ENCODE data around the gene BANK1.

- TF ChIP-seq EP300 (IDR thresholded peaks at IDR 0.05) (no peak), CTCF (IDR thresholded peaks at IDR 0.05) (no peak), POLR2A (IDR thresholded peaks at IDR 0.05) (no peak)
Measured at GRCh38 chr4:102008711-102009110, 218.2 kb downstream of the BANK1 start.

Measured in upper lobe of left lung (tissue), 4 donors.